CD4-positive, alpha-beta memory T cell (primary cell): ENCODE measurements around the gene HS3ST4. TPM values are rescaled to one million over a fixed set of nuclear protein-coding genes. Genes with fewer than 3 reads are reported as not detected.
A peak's percentile ranks its signal among the peaks of the same experiment; 100 is the strongest.

Experiments used
- CTCF ChIA-PET: fragments of 350-600 bp; sonication (Branson Sonifier 250); formaldehyde crosslinking; loops from one replicate; lab custom pipeline; 2021; ENCODE audit warnings: inconsistent platforms; ENCODE audit not compliant: partially characterized antibody; lab: Charles Lee
- POLR2A ChIA-PET: fragments of 350-600 bp; sonication (Branson Sonifier 250); formaldehyde crosslinking; loops from one replicate; lab custom pipeline; 2021; ENCODE audit not compliant: partially characterized antibody; lab: Charles Lee
- DNase-seq, 5 donors: peaks; one replicate each; pipeline versions ENCODE4 v3.0.0 to v3.0.0-alpha.2; 2020 to 2022; ENCODE audit warnings: mixed read lengths in 1 of 5
- H3K27ac ChIP-seq: one replicate; pipeline ENCODE4 v1.7.0; 2013; ENCODE audit warnings: low read depth, low read length
- H3K27me3 ChIP-seq: 2 replicates; pipeline ENCODE4 v1.7.0; 2013; ENCODE audit warnings: mild to moderate bottlenecking, low read length, moderate library complexity; ENCODE audit not compliant: insufficient read depth
- H3K36me3 ChIP-seq: 2 replicates; pipeline ENCODE4 v1.7.0; 2013; ENCODE audit warnings: mild to moderate bottlenecking, low read length, moderate library complexity; ENCODE audit not compliant: insufficient read depth
- H3K4me1 ChIP-seq: 2 replicates; pipeline ENCODE4 v1.7.0; 2013; ENCODE audit warnings: mild to moderate bottlenecking, low read length, moderate library complexity; ENCODE audit not compliant: insufficient read depth
- H3K4me3 ChIP-seq, 2 donors: one replicate each; pipeline ENCODE4 v1.7.0; 2013; ENCODE audit warnings: low read length in 2 of 2, mild to moderate bottlenecking in 1 of 2
- H3K9me3 ChIP-seq, 2 donors: one replicate each; pipeline ENCODE4 v1.7.0; 2013; ENCODE audit warnings: low read length in 2 of 2, control low read depth in 1 of 2; ENCODE audit not compliant: control insufficient read depth in 1 of 2
- H3K27ac Mint-ChIP-seq, 7 donors: one replicate each; pipeline ENCODE4 v1.8.0; 2020 to 2021; ENCODE audit warnings: mixed read lengths in 7 of 7, mild to moderate bottlenecking in 6 of 7, inconsistent platforms in 3 of 7, moderate library complexity in 3 of 7
- H3K27me3 Mint-ChIP-seq, 2 donors: one replicate each; pipeline ENCODE4 v1.8.0; 2020 to 2021; ENCODE audit warnings: mixed read lengths in 2 of 2
- H3K36me3 Mint-ChIP-seq, 2 donors: one replicate each; pipeline ENCODE4 v1.8.0; 2020 to 2021; ENCODE audit warnings: mixed read lengths in 2 of 2, inconsistent platforms in 1 of 2, mild to moderate bottlenecking in 1 of 2
- H3K4me1 Mint-ChIP-seq, 4 donors: one replicate each; pipeline ENCODE4 v1.8.0; 2020 to 2021; ENCODE audit warnings: mixed read lengths in 4 of 4, mild to moderate bottlenecking in 1 of 4
- H3K4me3 Mint-ChIP-seq, 8 donors: one replicate each; pipeline ENCODE4 v1.8.0; 2020 to 2021; ENCODE audit warnings: mixed read lengths in 8 of 8, mild to moderate bottlenecking in 7 of 8, moderate library complexity in 6 of 8, inconsistent platforms in 3 of 8
- H3K9me3 Mint-ChIP-seq, 8 donors: one replicate each; pipeline ENCODE4 v1.8.0; 2020 to 2021; ENCODE audit warnings: mixed read lengths in 8 of 8, mild to moderate bottlenecking in 5 of 8, inconsistent platforms in 3 of 8, moderate library complexity in 1 of 8
- intact Hi-C: fragments of 100-400 bp; cut with micrococcal nuclease; formaldehyde crosslinking; loops from one replicate; pipeline ENCODE4 v1.15.1; 2023
- polyA plus RNA-seq, 2 donors: library from polyadenylated mRNA; unstranded; fragments of 300-500 nt; fragmentation: Illumina TruSeq; gene quantifications; one replicate each; pipeline ENCODE4 v1.2.3, GENCODE V29; 2021
- total RNA-seq, 2 experiments: library from RNA; stranded (reverse); gene quantifications; one replicate each; pipeline ENCODE4 v1.2.3, GENCODE V29; 2021

Gene HS3ST4
- total and polyA plus RNA-seq, 4 experiments from 2014 or later: not detected

GRCh38 chr16:26053889-26054288 is 362.1 kb downstream of the HS3ST4 start:
- Mint-ChIP-seq H3K36me3 (no peaks in the 10 kb centered on the region), H3K4me1 (no peaks in the 10 kb centered on the region), H3K27ac (no peak overlapping the region), H3K9me3 (peaks cover 0 to 10% (median 3%) of the 10 kb centered on the region in 8 donors), H3K4me3 (no peak overlapping the region), H3K27me3 (peaks cover 9 to 10% of the 10 kb centered on the region in 2 donors)
- DNase-seq: no peak
- H3K36me3 ChIP-seq: no peaks in the 10 kb centered on the region
- H3K27ac ChIP-seq: no peak overlapping the region
- no peaks in the 10 kb centered on the region for H3K27me3 ChIP-seq
- ChIA-PET POLR2A (no interaction called here), CTCF (no interaction called here)
- intact Hi-C loops: no loop called here
- no peaks in the 10 kb centered on the region for H3K4me1 ChIP-seq
- H3K4me3 ChIP-seq: no peak overlapping the region
- H3K9me3 ChIP-seq: no peaks in the 10 kb centered on the region

GRCh38 chr16:26058326-26058725 is 366.6 kb downstream of the HS3ST4 start:
- no peaks in the 10 kb centered on the region for H3K36me3 Mint-ChIP-seq
- H3K4me1 Mint-ChIP-seq: peaks cover 0 to 2% (median 0%) of the 10 kb centered on the region in 4 donors
- peaks cover 0 to 10% (median 4%) of the 10 kb centered on the region in 8 donors for H3K9me3 Mint-ChIP-seq
- H3K4me3 ChIP-seq: no peak overlapping the region
- H3K9me3 ChIP-seq: no peaks in the 10 kb centered on the region
- H3K4me1 ChIP-seq: no peaks in the 10 kb centered on the region
- peaks cover 0 to 9% of the 10 kb centered on the region in 2 donors for H3K27me3 Mint-ChIP-seq
- no peak for DNase-seq
- no peak overlapping the region for H3K27ac Mint-ChIP-seq
- ChIA-PET POLR2A (no interaction called here), CTCF (no interaction called here)
- intact Hi-C loops: no loop called here
- H3K4me3 Mint-ChIP-seq: no peak overlapping the region
- H3K36me3 ChIP-seq: no peaks in the 10 kb centered on the region
- no peaks in the 10 kb centered on the region for H3K27me3 ChIP-seq
- no peak overlapping the region for H3K27ac ChIP-seq

GRCh38 chr16:26070302-26071100 is 378.7 kb downstream of the HS3ST4 start:
- Histone ChIP-seq H3K27me3 (no peaks in the 10 kb centered on the region), H3K4me1 (no peaks in the 10 kb centered on the region), H3K4me3 (no peak overlapping the region), H3K27ac (no peak overlapping the region), H3K9me3 (no peaks in the 10 kb centered on the region), H3K36me3 (no peaks in the 10 kb centered on the region)
- no peak overlapping the region for H3K4me3 Mint-ChIP-seq
- no peaks in the 10 kb centered on the region for H3K4me1 Mint-ChIP-seq
- ChIA-PET POLR2A (no interaction called here), CTCF (no interaction called here)
- no peak for DNase-seq
- intact Hi-C loops: no loop called here
- H3K27me3 Mint-ChIP-seq: peaks cover 0 to 3% of the 10 kb centered on the region in 2 donors
- H3K36me3 Mint-ChIP-seq: no peaks in the 10 kb centered on the region
- peaks cover 0 to 6% (median 2%) of the 10 kb centered on the region in 8 donors for H3K9me3 Mint-ChIP-seq
- no peak overlapping the region for H3K27ac Mint-ChIP-seq

- Histone ChIP-seq H3K4me1 (no peaks in the 10 kb centered on the region), H3K4me3 (no peak overlapping the region), H3K36me3 (no peaks in the 10 kb centered on the region), H3K9me3 (no peaks in the 10 kb centered on the region), H3K27ac (no peak overlapping the region), H3K27me3 (no peaks in the 10 kb centered on the region)
- ChIA-PET POLR2A (no interaction called here), CTCF (no interaction called here)
- intact Hi-C loops: no loop called here
- DNase-seq: no peak
- Mint-ChIP-seq H3K4me3 (no peak overlapping the region), H3K27me3 (peaks cover 0 to 3% of the 10 kb centered on the region in 2 donors), H3K4me1 (no peaks in the 10 kb centered on the region), H3K27ac (peak overlapping the region in 1 of 7 donors; percentile 77), H3K36me3 (no peaks in the 10 kb centered on the region), H3K9me3 (peaks cover 0 to 11% (median 3%) of the 10 kb centered on the region in 8 donors)
Measured at GRCh38 chr16:26071101-26071866, 379.5 kb downstream of the HS3ST4 start.

DNA sequence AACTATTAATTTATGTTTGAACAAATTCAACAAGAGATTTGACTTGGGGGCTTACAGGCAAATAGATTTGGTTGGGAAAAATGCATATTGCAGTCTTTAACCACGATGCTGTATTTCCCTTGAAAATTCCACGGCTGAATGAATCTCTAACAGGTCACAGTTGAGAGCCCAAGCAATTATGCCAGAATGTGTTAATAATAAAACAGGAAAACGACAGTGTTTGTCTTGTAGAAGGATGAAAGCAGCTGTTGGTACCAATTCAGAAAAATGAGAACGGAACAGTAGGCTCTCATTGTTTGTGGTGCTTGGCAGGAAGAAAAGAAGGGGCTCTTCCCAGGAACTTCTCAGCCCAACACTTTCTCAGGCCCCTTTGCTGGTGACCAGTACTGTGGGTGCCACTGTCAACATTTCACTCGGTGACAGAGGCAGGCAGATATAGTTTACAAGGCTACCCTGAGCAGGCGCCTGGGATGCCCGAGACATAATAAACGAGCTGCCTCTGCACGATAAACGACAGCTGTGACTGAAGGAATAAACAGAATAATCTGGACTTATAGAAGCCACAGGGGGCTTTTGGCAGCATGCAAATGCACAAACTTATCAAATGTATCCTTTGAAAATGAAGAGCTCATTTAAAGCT is 387.1 kb downstream of the HS3ST4 start:
- Histone ChIP-seq H3K27ac (no peak overlapping the region), H3K27me3 (no peaks in the 10 kb centered on the region), H3K4me3 (no peak overlapping the region), H3K36me3 (no peaks in the 10 kb centered on the region), H3K9me3 (no peaks in the 10 kb centered on the region), H3K4me1 (no peaks in the 10 kb centered on the region)
- intact Hi-C loops: no loop called here
- Mint-ChIP-seq H3K36me3 (no peaks in the 10 kb centered on the region), H3K27ac (no peak overlapping the region), H3K4me3 (no peak overlapping the region), H3K4me1 (no peaks in the 10 kb centered on the region), H3K27me3 (peaks cover 0 to 3% of the 10 kb centered on the region in 2 donors), H3K9me3 (peaks cover 0 to 15% (median 5%) of the 10 kb centered on the region in 8 donors)
- ChIA-PET CTCF (no interaction called here), POLR2A (no interaction called here)
- DNase-seq: no peak

DNA sequence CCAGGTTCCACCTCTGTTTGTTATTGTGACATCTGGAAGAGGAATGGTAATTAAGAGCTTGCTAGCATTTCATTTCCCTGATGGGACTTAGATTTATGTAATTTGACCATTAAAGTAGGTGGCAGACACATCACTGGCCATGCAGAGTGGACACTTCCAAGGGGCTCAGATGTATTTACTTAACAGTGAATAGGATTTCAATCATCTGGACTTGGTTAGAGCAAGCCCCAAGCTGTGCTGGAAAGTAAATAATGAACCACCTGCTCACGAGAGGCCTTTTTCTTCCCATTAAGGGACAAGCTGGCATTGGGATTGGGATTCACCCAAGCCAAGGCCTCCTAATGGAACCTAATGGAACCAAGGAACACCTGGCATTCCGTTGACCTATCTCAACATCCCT is 395.3 kb downstream of the HS3ST4 start:
- Histone ChIP-seq H3K4me3 (no peak overlapping the region), H3K4me1 (no peaks in the 10 kb centered on the region), H3K27me3 (no peaks in the 10 kb centered on the region), H3K9me3 (no peaks in the 10 kb centered on the region), H3K27ac (no peak overlapping the region), H3K36me3 (no peaks in the 10 kb centered on the region)
- intact Hi-C loops: no loop called here
- POLR2A ChIA-PET: no interaction called here
- Mint-ChIP-seq H3K9me3 (peaks cover 0 to 2% (median 0%) of the 10 kb centered on the region in 8 donors), H3K27me3 (peaks cover 7 to 9% of the 10 kb centered on the region in 2 donors), H3K4me1 (no peaks in the 10 kb centered on the region), H3K27ac (no peak overlapping the region), H3K36me3 (no peaks in the 10 kb centered on the region), H3K4me3 (no peak overlapping the region)
- DNase-seq: no peak
- CTCF ChIA-PET: no interaction called here

- Histone ChIP-seq H3K4me3 (no peak overlapping the region), H3K9me3 (no peaks in the 10 kb centered on the region), H3K36me3 (no peaks in the 10 kb centered on the region), H3K27ac (no peak overlapping the region), H3K27me3 (no peaks in the 10 kb centered on the region), H3K4me1 (no peaks in the 10 kb centered on the region)
- Mint-ChIP-seq H3K9me3 (peaks cover 0 to 8% (median 3%) of the 10 kb centered on the region in 8 donors), H3K4me3 (no peak overlapping the region), H3K36me3 (no peaks in the 10 kb centered on the region), H3K27ac (no peak overlapping the region), H3K27me3 (peaks cover 9 to 10% of the 10 kb centered on the region in 2 donors), H3K4me1 (no peaks in the 10 kb centered on the region)
- no peak for DNase-seq
- ChIA-PET CTCF (no interaction called here), POLR2A (no interaction called here)
- intact Hi-C loops: no loop called here
Measured at GRCh38 chr16:26091511-26091910, 399.8 kb downstream of the HS3ST4 start.
